GM18951 (cell line): ENCODE data around the gene AQP2.
"Not testable (repeated sequence)": the region's sequence is repeated elsewhere in the genome, so short reads cannot be mapped to it uniquely, and the experiment has no call there.

ENCODE experiments used
- POLR2A ChIP-seq: IDR thresholded peaks from 4 replicates; pipeline ENCODE4 v1.6.1; 2011; ENCODE audit warnings: mild to moderate bottlenecking; ENCODE audit not compliant: insufficient read length, insufficient read depth; ENCODE audit errors: extremely low read depth
- in situ Hi-C: fragments of 300-500 bp; cut with MboI; formaldehyde crosslinking; loops from one replicate; pipeline ENCODE4 v1.12.0; 2022; ENCODE audit warnings: low sequenced_read_pairs, mixed read lengths, inconsistent platforms; ENCODE audit not compliant: unreplicated experiment

The AQP2 gene

GRCh38 chr12:49979791-49980190 is 29.3 kb downstream of the AQP2 start:
- in situ Hi-C loops: no loop called here
- TF ChIP-seq POLR2A: no peak

GRCh38 chr12:49980501-49981349 is 30.2 kb downstream of the AQP2 start:
- in situ Hi-C loops: no loop called here

GRCh38 chr12:49982246-49983087 is 31.9 kb downstream of the AQP2 start:
- in situ Hi-C loops: no loop called here

More at GRCh38 chr12:49980501-49981349, 30.2 kb downstream of the AQP2 start:
- no peak for TF ChIP-seq POLR2A

GRCh38 chr12:49983892-49984291 is 33.4 kb downstream of the AQP2 start:
- no peak for TF ChIP-seq POLR2A
- in situ Hi-C loops: no loop called here

More at GRCh38 chr12:49982246-49983087, 31.9 kb downstream of the AQP2 start:
- TF ChIP-seq POLR2A: no peak

GRCh38 chr12:49984476-49985359 is 34.2 kb downstream of the AQP2 start:
- no peak for TF ChIP-seq POLR2A
- in situ Hi-C loops: no loop called here

GRCh38 chr12:49985981-49986380 is 35.4 kb downstream of the AQP2 start:
- TF ChIP-seq POLR2A: no peak

GRCh38 chr12:49986476-49986875 is 35.9 kb downstream of the AQP2 start:
- in situ Hi-C loops: not testable (repeated sequence)

More at GRCh38 chr12:49985981-49986380, 35.4 kb downstream of the AQP2 start:
- in situ Hi-C loops: no loop called here

- TF ChIP-seq POLR2A: no peak
- in situ Hi-C loops: no loop called here
These were observed 37.2 kb downstream of the AQP2 start for GRCh38 chr12:49987625-49988303.

GRCh38 chr12:49989400-49989799 is 38.9 kb downstream of the AQP2 start:
- in situ Hi-C loops: not testable (repeated sequence)

GRCh38 chr12:49990273-49990672 is 39.7 kb downstream of the AQP2 start:
- in situ Hi-C loops: no loop called here
- TF ChIP-seq POLR2A: no peak

- no peak for TF ChIP-seq POLR2A
- in situ Hi-C loops: no loop called here
These were observed 47.9 kb downstream of the AQP2 start for GRCh38 chr12:49998453-49998852.

GRCh38 chr12:50003595-50003994 is 53.1 kb downstream of the AQP2 start:
- in situ Hi-C loops: no loop called here
- TF ChIP-seq POLR2A: no peak
